ENCODE measurements around the gene SHOC2.

Gene SHOC2

GRCh38 chr10:110992006-110992800 lies 72.8 kb downstream of the SHOC2 start:
- no peak overlapping the region for H2AK5ac ChIP-seq (ENCODE audit: low read length)
- H2BK15ac ChIP-seq (replicated peaks; ENCODE audit: low read depth), result no peak overlapping the region
- no peak overlapping the region for H3K27ac ChIP-seq (ENCODE audit: low read depth, low read length)
- H4K8ac ChIP-seq (ENCODE audit: low read depth, low read length), result no peak overlapping the region
- peak; percentile 37 for DNase-seq
- no peak overlapping the region for H3K4ac ChIP-seq (ENCODE audit: low read depth, low read length)
- H3K4me3 ChIP-seq (ENCODE audit: low read length), result no peak overlapping the region
- no peak overlapping the region for H2BK5ac ChIP-seq (ENCODE audit: low read length)
- no peak overlapping the region for H3K4me2 ChIP-seq (ENCODE audit: low read length)
- no peaks in the 10 kb centered on the region for H3K27me3 ChIP-seq (ENCODE audit: insufficient read depth, low read length, poor library complexity)
- no peak overlapping the region for H3K23ac ChIP-seq (ENCODE audit: low read length)
- no peaks in the 10 kb centered on the region for H3K4me1 ChIP-seq (ENCODE audit: control insufficient read depth, low read depth, low read length)
- no peak overlapping the region for H3K18ac ChIP-seq (ENCODE audit: low read length)
- H2BK120ac ChIP-seq (ENCODE audit: low read depth, low read length), result no peak overlapping the region
- H3K56ac ChIP-seq (ENCODE audit: low read length), result no peak overlapping the region
- H3K9ac ChIP-seq (ENCODE audit: low read length), result no peak overlapping the region
- no peaks in the 10 kb centered on the region for H3K79me1 ChIP-seq (ENCODE audit: low read length)
- WGBS (ENCODE audit: extremely low coverage, insufficient coverage, low lambda C conversion rate), result no CpG with 5 or more reads among the region's 3 CpGs
- H3K79me2 ChIP-seq (ENCODE audit: control insufficient read depth, insufficient read depth, low read length), result no peaks in the 10 kb centered on the region
- H3K36me3 ChIP-seq (ENCODE audit: control insufficient read depth, insufficient read depth, low read length), result no peaks in the 10 kb centered on the region
- H4K5ac ChIP-seq (ENCODE audit: low read length), result no peak overlapping the region

- no CpG with 5 or more reads among the region's 4 CpGs for WGBS (ENCODE audit: extremely low coverage, insufficient coverage, low lambda C conversion rate)
- no peak overlapping the region for H3K18ac ChIP-seq (ENCODE audit: low read length)
- H3K27me3 ChIP-seq (ENCODE audit: insufficient read depth, low read length, poor library complexity), result no peaks in the 10 kb centered on the region
- H2BK5ac ChIP-seq (ENCODE audit: low read length), result no peak overlapping the region
- no peak overlapping the region for H2AK5ac ChIP-seq (ENCODE audit: low read length)
- H3K4ac ChIP-seq (ENCODE audit: low read depth, low read length), result no peak overlapping the region
- H3K36me3 ChIP-seq (ENCODE audit: control insufficient read depth, insufficient read depth, low read length), result no peaks in the 10 kb centered on the region
- no peak overlapping the region for H2BK15ac ChIP-seq (replicated peaks; ENCODE audit: low read depth)
- H3K23ac ChIP-seq (ENCODE audit: low read length), result no peak overlapping the region
- H3K79me1 ChIP-seq (ENCODE audit: low read length), result no peaks in the 10 kb centered on the region
- H3K4me3 ChIP-seq (ENCODE audit: low read length), result no peak overlapping the region
- H3K4me2 ChIP-seq (ENCODE audit: low read length), result no peak overlapping the region
- no peak overlapping the region for H4K5ac ChIP-seq (ENCODE audit: low read length)
- no peaks in the 10 kb centered on the region for H3K4me1 ChIP-seq (ENCODE audit: control insufficient read depth, low read depth, low read length)
- no peaks in the 10 kb centered on the region for H3K79me2 ChIP-seq (ENCODE audit: control insufficient read depth, insufficient read depth, low read length)
- H2BK120ac ChIP-seq (ENCODE audit: low read depth, low read length), result no peak overlapping the region
- H3K27ac ChIP-seq (ENCODE audit: low read depth, low read length), result no peak overlapping the region
- H4K8ac ChIP-seq (ENCODE audit: low read depth, low read length), result no peak overlapping the region
- no peak for DNase-seq
- no peak overlapping the region for H3K9ac ChIP-seq (ENCODE audit: low read length)
- no peak overlapping the region for H3K56ac ChIP-seq (ENCODE audit: low read length)
Measured at GRCh38 chr10:110993024-110993693, 73.8 kb downstream of the SHOC2 start.

- H3K4me2 ChIP-seq (ENCODE audit: low read length), result no peak overlapping the region
- H3K27ac ChIP-seq (ENCODE audit: low read depth, low read length), result no peak overlapping the region
- no peak overlapping the region for H3K4ac ChIP-seq (ENCODE audit: low read depth, low read length)
- H3K36me3 ChIP-seq (ENCODE audit: control insufficient read depth, insufficient read depth, low read length), result no peaks in the 10 kb centered on the region
- H3K4me1 ChIP-seq (ENCODE audit: control insufficient read depth, low read depth, low read length), result no peaks in the 10 kb centered on the region
- no peak overlapping the region for H2BK5ac ChIP-seq (ENCODE audit: low read length)
- no peak overlapping the region for H3K9ac ChIP-seq (ENCODE audit: low read length)
- H2BK120ac ChIP-seq (ENCODE audit: low read depth, low read length), result no peak overlapping the region
- H4K5ac ChIP-seq (ENCODE audit: low read length), result no peak overlapping the region
- H3K18ac ChIP-seq (ENCODE audit: low read length), result no peak overlapping the region
- H3K56ac ChIP-seq (ENCODE audit: low read length), result no peak overlapping the region
- WGBS (ENCODE audit: extremely low coverage, insufficient coverage, low lambda C conversion rate), result no CpG with 5 or more reads among the region's 1 CpG
- H4K8ac ChIP-seq (ENCODE audit: low read depth, low read length), result no peak overlapping the region
- H3K79me1 ChIP-seq (ENCODE audit: low read length), result no peaks in the 10 kb centered on the region
- H3K23ac ChIP-seq (ENCODE audit: low read length), result no peak overlapping the region
- no peak overlapping the region for H2AK5ac ChIP-seq (ENCODE audit: low read length)
- DNase-seq, result no peak
- no peaks in the 10 kb centered on the region for H3K27me3 ChIP-seq (ENCODE audit: insufficient read depth, low read length, poor library complexity)
- no peak overlapping the region for H2BK15ac ChIP-seq (replicated peaks; ENCODE audit: low read depth)
- H3K4me3 ChIP-seq (ENCODE audit: low read length), result no peak overlapping the region
- H3K79me2 ChIP-seq (ENCODE audit: control insufficient read depth, insufficient read depth, low read length), result no peaks in the 10 kb centered on the region
Measured at GRCh38 chr10:110994406-110995086, 75.1 kb downstream of the SHOC2 start.

- Histone ChIP-seq H2BK120ac (ENCODE audit: low read depth, low read length) (no peak overlapping the region), H3K4ac (ENCODE audit: low read depth, low read length) (no peak overlapping the region), H3K23ac (ENCODE audit: low read length) (no peak overlapping the region), H3K18ac (ENCODE audit: low read length) (no peak overlapping the region), H4K8ac (ENCODE audit: low read depth, low read length) (no peak overlapping the region), H3K4me2 (ENCODE audit: low read length) (no peak overlapping the region), H2AK5ac (ENCODE audit: low read length) (no peak overlapping the region), H3K4me3 (ENCODE audit: low read length) (no peak overlapping the region), H3K27ac (ENCODE audit: low read depth, low read length) (no peak overlapping the region), H3K79me2 (ENCODE audit: control insufficient read depth, insufficient read depth, low read length) (no peaks in the 10 kb centered on the region), H2BK5ac (ENCODE audit: low read length) (no peak overlapping the region), H3K79me1 (ENCODE audit: low read length) (no peaks in the 10 kb centered on the region), H4K5ac (ENCODE audit: low read length) (no peak overlapping the region), H3K56ac (ENCODE audit: low read length) (no peak overlapping the region), H2BK15ac (replicated peaks; ENCODE audit: low read depth) (no peak overlapping the region), H3K36me3 (ENCODE audit: control insufficient read depth, insufficient read depth, low read length) (no peaks in the 10 kb centered on the region), H3K4me1 (ENCODE audit: control insufficient read depth, low read depth, low read length) (no peaks in the 10 kb centered on the region), H3K9ac (ENCODE audit: low read length) (no peak overlapping the region), H3K27me3 (ENCODE audit: insufficient read depth, low read length, poor library complexity) (no peaks in the 10 kb centered on the region)
- peak; percentile 91 for DNase-seq
- WGBS (ENCODE audit: extremely low coverage, insufficient coverage, low lambda C conversion rate), result no CpG with 5 or more reads among the region's 2 CpGs
Measured at GRCh38 chr10:110995301-110995700, 75.9 kb downstream of the SHOC2 start.

- Histone ChIP-seq H4K5ac (ENCODE audit: low read length) (no peak overlapping the region), H3K79me2 (ENCODE audit: control insufficient read depth, insufficient read depth, low read length) (no peaks in the 10 kb centered on the region), H3K36me3 (ENCODE audit: control insufficient read depth, insufficient read depth, low read length) (no peaks in the 10 kb centered on the region), H2BK120ac (ENCODE audit: low read depth, low read length) (no peak overlapping the region), H2BK5ac (ENCODE audit: low read length) (no peak overlapping the region), H3K79me1 (ENCODE audit: low read length) (no peaks in the 10 kb centered on the region), H3K27me3 (ENCODE audit: insufficient read depth, low read length, poor library complexity) (no peaks in the 10 kb centered on the region), H2AK5ac (ENCODE audit: low read length) (no peak overlapping the region), H3K4me2 (ENCODE audit: low read length) (no peak overlapping the region), H3K27ac (ENCODE audit: low read depth, low read length) (no peak overlapping the region), H3K4me1 (ENCODE audit: control insufficient read depth, low read depth, low read length) (no peaks in the 10 kb centered on the region), H3K9ac (ENCODE audit: low read length) (no peak overlapping the region), H2BK15ac (replicated peaks; ENCODE audit: low read depth) (no peak overlapping the region), H3K23ac (ENCODE audit: low read length) (no peak overlapping the region), H3K56ac (ENCODE audit: low read length) (no peak overlapping the region), H4K8ac (ENCODE audit: low read depth, low read length) (no peak overlapping the region), H3K4ac (ENCODE audit: low read depth, low read length) (no peak overlapping the region), H3K4me3 (ENCODE audit: low read length) (no peak overlapping the region), H3K18ac (ENCODE audit: low read length) (peak overlapping the region; percentile 28)
- no CpG with 5 or more reads among the region's 6 CpGs for WGBS (ENCODE audit: extremely low coverage, insufficient coverage, low lambda C conversion rate)
- no peak for DNase-seq
Measured at GRCh38 chr10:110996256-110996655, 76.9 kb downstream of the SHOC2 start.
